SKM-1 treated with dmso at 0.1 percent for 144 hours (cell line): ENCODE data around the gene PRKCA.
"Not testable (repeated sequence)": the region's sequence is repeated elsewhere in the genome, so short reads cannot be mapped to it uniquely, and the experiment has no call there.

Experiments
- DNase-seq: peaks from one replicate; lab custom pipeline; 2025; ENCODE audit not compliant: unreplicated experiment; lab: John Stamatoyannopoulos, UW

Gene PRKCA

GRCh38 chr17:66349521-66350254 lies 47.3 kb downstream of the PRKCA start:
- DNase-seq, result no peak

GRCh38 chr17:66350576-66350975 lies 48.2 kb downstream of the PRKCA start:
- DNase-seq, result not testable (repeated sequence)

- no peak for DNase-seq
These were observed 48.6 kb downstream of the PRKCA start for GRCh38 chr17:66351033-66351432.

GRCh38 chr17:66351701-66352100 lies 49.3 kb downstream of the PRKCA start:
- DNase-seq, result no peak

GRCh38 chr17:66353937-66354401 lies 51.6 kb downstream of the PRKCA start:
- no peak for DNase-seq

GRCh38 chr17:66354472-66354871 lies 52.1 kb downstream of the PRKCA start:
- no peak for DNase-seq

- no peak for DNase-seq
These were observed 52.6 kb downstream of the PRKCA start for GRCh38 chr17:66354981-66355380.

GRCh38 chr17:66355510-66355909 lies 53.1 kb downstream of the PRKCA start:
- no peak for DNase-seq

GRCh38 chr17:66357037-66357436 lies 54.6 kb downstream of the PRKCA start:
- no peak for DNase-seq

- no peak for DNase-seq
These were observed 56.9 kb downstream of the PRKCA start for GRCh38 chr17:66359351-66359750.

GRCh38 chr17:66360961-66361565 lies 58.6 kb downstream of the PRKCA start:
- DNase-seq, result not testable (repeated sequence)

- DNase-seq, result no peak
These were observed 62.1 kb downstream of the PRKCA start for GRCh38 chr17:66364508-66364907.

- DNase-seq, result no peak
These were observed 62.6 kb downstream of the PRKCA start for GRCh38 chr17:66364990-66365490.

GRCh38 chr17:66365903-66366302 lies 63.5 kb downstream of the PRKCA start:
- DNase-seq, result no peak

GRCh38 chr17:66367107-66367506 lies 64.7 kb downstream of the PRKCA start:
- DNase-seq, result no peak

- no peak for DNase-seq
These were observed 67.4 kb downstream of the PRKCA start for GRCh38 chr17:66369830-66370229.

GRCh38 chr17:66371561-66371960 lies 69.1 kb downstream of the PRKCA start:
- DNase-seq, result no peak

- no peak for DNase-seq
These were observed 69.8 kb downstream of the PRKCA start for GRCh38 chr17:66372182-66372581.

- no peak for DNase-seq
These were observed 70.7 kb downstream of the PRKCA start for GRCh38 chr17:66373079-66373478.

GRCh38 chr17:66373944-66374817 lies 71.8 kb downstream of the PRKCA start:
- no peak for DNase-seq

- DNase-seq, result no peak
These were observed 72.7 kb downstream of the PRKCA start for GRCh38 chr17:66375121-66375520.
